Activated CD4-positive, alpha-beta T cell treated with anti-CD3 and anti-CD28 coated beads, Interleukin-2, amount 50 U/mL, for 48 hours (primary cell): Measurements from ENCODE around the gene ADGB.

Experiments used
- DNase-seq, 2 experiments: peaks; one replicate each; pipeline ENCODE4 v3.0.0-alpha.2; 2020

The ADGB gene

GRCh38 chr6:146635165-146635564 is 36.4 kb downstream of the ADGB start:
- DNase-seq, result no peak

- no peak for DNase-seq
Measured at GRCh38 chr6:146636481-146636880, 37.7 kb downstream of the ADGB start.

GRCh38 chr6:146642921-146643320 is 44.1 kb downstream of the ADGB start:
- no peak for DNase-seq

GRCh38 chr6:146650799-146651481 is 52.2 kb downstream of the ADGB start:
- no peak for DNase-seq

- no peak for DNase-seq
Measured at GRCh38 chr6:146651482-146651863, 52.7 kb downstream of the ADGB start.

GRCh38 chr6:146657432-146657831 is 58.7 kb downstream of the ADGB start:
- DNase-seq, result no peak

GRCh38 chr6:146664871-146665360 is 66.1 kb downstream of the ADGB start:
- DNase-seq, result no peak

GRCh38 chr6:146666909-146667308 is 68.1 kb downstream of the ADGB start:
- DNase-seq, result no peak

GRCh38 chr6:146670161-146670560 is 71.4 kb downstream of the ADGB start:
- no peak for DNase-seq

- no peak for DNase-seq
Measured at GRCh38 chr6:146673069-146673468, 74.3 kb downstream of the ADGB start.

- DNase-seq, result no peak
Measured at GRCh38 chr6:146679386-146679785, 80.6 kb downstream of the ADGB start.

- DNase-seq, result no peak
Measured at GRCh38 chr6:146682919-146683318, 84.1 kb downstream of the ADGB start.

GRCh38 chr6:146689806-146690205 is 91.0 kb downstream of the ADGB start:
- no peak for DNase-seq

- DNase-seq, result no peak
Measured at GRCh38 chr6:146693342-146693741, 94.6 kb downstream of the ADGB start.

- DNase-seq, result no peak
Measured at GRCh38 chr6:146697921-146698320, 99.1 kb downstream of the ADGB start.

GRCh38 chr6:146700078-146700686 is 101.4 kb downstream of the ADGB start:
- DNase-seq, result peak; percentile 20 to 45

- DNase-seq, result no peak
Measured at GRCh38 chr6:146701632-146702031, 102.9 kb downstream of the ADGB start.

- DNase-seq, result no peak
Measured at GRCh38 chr6:146709036-146709622, 110.4 kb downstream of the ADGB start.

GRCh38 chr6:146719387-146719786 is 120.6 kb downstream of the ADGB start:
- DNase-seq, result no peak

GRCh38 chr6:146739696-146740095 is 140.9 kb downstream of the ADGB start:
- no peak for DNase-seq

- no peak for DNase-seq
Measured at GRCh38 chr6:146741609-146742008, 142.8 kb downstream of the ADGB start.

- no peak for DNase-seq
Measured at GRCh38 chr6:146753306-146753705, 154.5 kb downstream of the ADGB start.

GRCh38 chr6:146767632-146768031 is 168.9 kb downstream of the ADGB start:
- DNase-seq, result no peak

- DNase-seq, result no peak
Measured at GRCh38 chr6:146768722-146769121, 169.9 kb downstream of the ADGB start.
